ENCODE measurements around the gene ZNF423. TPM values are rescaled to one million over a fixed set of nuclear protein-coding genes. Genes with fewer than 3 reads are reported as not detected.

ZNF423 gene
- total RNA-seq, 1 donor from 2014 or later: 11.9 TPM

GRCh38 chr16:49867234-49867633 lies 11.3 kb upstream of the ZNF423 start:
- Histone ChIP-seq H3K4me1 (no peaks in the 10 kb centered on the region), H3K27ac (no peak overlapping the region), H3K4me3 (no peak overlapping the region), H3K36me3 (no peaks in the 10 kb centered on the region), H3K27me3 (no peaks in the 10 kb centered on the region), H3K9me3 (no peaks in the 10 kb centered on the region)
- ATAC-seq: no peak
- no peak for TF ChIP-seq CTCF (IDR thresholded peaks at IDR 0.05)
- no peak for DNase-seq
- intact Hi-C loops (cut with DNase I): no loop called here

- Histone ChIP-seq H3K4me1 (no peaks in the 10 kb centered on the region), H3K4me3 (no peak overlapping the region), H3K36me3 (no peaks in the 10 kb centered on the region), H3K9me3 (no peaks in the 10 kb centered on the region), H3K27me3 (no peaks in the 10 kb centered on the region), H3K27ac (no peak overlapping the region)
- ATAC-seq: no peak
- DNase-seq: no peak
- intact Hi-C loops (cut with DNase I): no loop called here
- TF ChIP-seq CTCF (IDR thresholded peaks at IDR 0.05): no peak
Observed at GRCh38 chr16:49866595-49867071, 10.7 kb upstream of the ZNF423 start.

GRCh38 chr16:49862694-49863093 lies 6.8 kb upstream of the ZNF423 start:
- ATAC-seq (no peak), DNase-seq (no peak)
- peaks cover 13% of the 10 kb centered on the region for H3K4me1 ChIP-seq
- no peak overlapping the region for H3K27ac ChIP-seq
- H3K27me3 ChIP-seq: peaks cover 7% of the 10 kb centered on the region
- no peak for TF ChIP-seq CTCF (IDR thresholded peaks at IDR 0.05)
- no peak overlapping the region for H3K4me3 ChIP-seq
- intact Hi-C loops (cut with DNase I): no loop called here
- H3K9me3 ChIP-seq: no peaks in the 10 kb centered on the region
- no peaks in the 10 kb centered on the region for H3K36me3 ChIP-seq

GRCh38 chr16:49861299-49861698 lies 5.4 kb upstream of the ZNF423 start:
- Histone ChIP-seq H3K4me3 (no peak overlapping the region), H3K9me3 (no peaks in the 10 kb centered on the region), H3K27me3 (peaks cover 7% of the 10 kb centered on the region), H3K27ac (no peak overlapping the region), H3K36me3 (no peaks in the 10 kb centered on the region), H3K4me1 (peaks cover 17% of the 10 kb centered on the region)
- ATAC-seq: no peak
- DNase-seq: no peak
- no peak for TF ChIP-seq CTCF (IDR thresholded peaks at IDR 0.05)
- intact Hi-C loops (cut with DNase I): no loop called here

- no peak for TF ChIP-seq CTCF (IDR thresholded peaks at IDR 0.05)
Observed at GRCh38 chr16:49860593-49860992, 4.7 kb upstream of the ZNF423 start.

More at GRCh38 chr16:49860593-49860992, 4.7 kb upstream of the ZNF423 start:
- Histone ChIP-seq H3K9me3 (no peaks in the 10 kb centered on the region), H3K27me3 (peaks cover 7% of the 10 kb centered on the region), H3K4me3 (no peak overlapping the region), H3K36me3 (no peaks in the 10 kb centered on the region), H3K4me1 (peaks cover 17% of the 10 kb centered on the region), H3K27ac (no peak overlapping the region)
- ATAC-seq (no peak), DNase-seq (no peak)
- intact Hi-C loops (cut with DNase I): no loop called here
